Tracheal epithelial cell (primary cell): ENCODE results near the gene MED6. TPM values are rescaled to one million over a fixed set of nuclear protein-coding genes. Genes with fewer than 3 reads are reported as not detected.

Experiments
- total RNA-seq: library from RNA; depleted of rRNA; stranded (reverse); fragments of >200 nt; gene quantifications from 2 replicates; pipeline ENCODE4 v1.2.1, GENCODE V29; 2014

MED6 gene, protein sequence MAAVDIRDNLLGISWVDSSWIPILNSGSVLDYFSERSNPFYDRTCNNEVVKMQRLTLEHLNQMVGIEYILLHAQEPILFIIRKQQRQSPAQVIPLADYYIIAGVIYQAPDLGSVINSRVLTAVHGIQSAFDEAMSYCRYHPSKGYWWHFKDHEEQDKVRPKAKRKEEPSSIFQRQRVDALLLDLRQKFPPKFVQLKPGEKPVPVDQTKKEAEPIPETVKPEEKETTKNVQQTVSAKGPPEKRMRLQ
- total RNA-seq = 23.1 and 31.3 TPM in 2 replicates

DNA sequence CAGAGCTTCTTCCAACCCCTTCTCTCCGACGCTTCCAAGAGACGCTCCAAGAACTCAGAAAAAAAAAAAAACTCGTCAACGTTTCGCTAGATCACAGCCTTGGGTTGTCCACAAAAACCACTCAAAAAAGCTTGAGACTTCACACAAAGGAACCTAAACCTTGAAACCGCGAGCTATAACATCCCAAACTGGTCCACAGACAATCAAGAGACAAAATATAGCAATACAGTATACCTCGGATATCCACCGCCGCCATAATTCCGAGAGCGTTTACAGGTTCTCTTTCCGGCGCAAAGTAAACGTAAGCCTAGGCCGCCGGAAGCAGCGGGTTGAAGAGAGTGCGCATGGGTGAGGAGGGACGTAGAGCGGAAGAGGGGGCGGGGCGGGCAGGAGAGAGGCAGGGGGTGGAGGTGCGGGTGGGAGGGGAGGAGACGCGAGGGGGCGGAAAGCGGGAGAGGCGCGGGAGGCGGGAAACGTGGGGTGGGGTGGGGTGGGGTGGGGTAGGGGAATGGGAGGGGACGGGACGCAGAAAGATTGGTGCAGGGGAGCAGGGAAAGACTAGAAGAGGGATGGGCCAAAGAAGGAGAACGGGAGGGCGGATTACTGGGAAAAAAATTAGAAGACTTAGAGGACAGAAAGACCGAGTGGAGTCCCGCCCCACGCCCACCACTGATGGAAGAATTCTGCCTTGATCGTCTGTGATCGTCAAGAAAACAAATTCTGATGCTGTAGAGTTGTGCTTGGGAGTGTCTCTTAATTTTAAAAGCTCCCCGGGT, at the start of gene MED6:
Gene MED6 (minus strand): TSS at position 274 of the 776 bp plus-strand sequence. CDS start 18 bp downstream, at position 256.

GRCh38 chr14:70641548-70642302, 41.3 kb upstream of the MED6 start, which contains the start of gene TTC9:
TTC9 (plus strand) TSS chr14:70641916; CDS start chr14:70642130, 214 bp downstream.

GRCh38 chr14:70534904-70535303, 65.6 kb downstream of the MED6 start, which contains the start of gene ADAM20:
ADAM20 (minus strand) TSS chr14:70535004; CDS start chr14:70524757, 10,247 bp downstream.

Other genes with a start within 250 kb of the MED6 start
- 26.2 and 31.3 TPM in 2 replicates for gene COX16, start 241.0 kb downstream of the MED6 start, total RNA-seq
- gene SYNJ2BP, start 183.6 kb downstream of the MED6 start, total RNA-seq = 9.2 and 10.9 TPM in 2 replicates
- 0.48 and 0.64 TPM in 2 replicates for gene ADAM21, start 148.5 kb downstream of the MED6 start, total RNA-seq
- gene ADAM20, start 65.7 kb downstream of the MED6 start, total RNA-seq = 0.43 and 0.96 TPM in 2 replicates
- 6.4 and 7.0 TPM in 2 replicates for gene TTC9, start 41.3 kb upstream of the MED6 start, total RNA-seq
- 17.7 and 19.3 TPM in 2 replicates for gene MAP3K9, start 208.9 kb upstream of the MED6 start, total RNA-seq